Measurements from ENCODE around the gene NRP1. TPM values are rescaled to one million over a fixed set of nuclear protein-coding genes. Genes with fewer than 3 reads are reported as not detected.

NRP1 gene
- total and polyA plus RNA-seq, 2 donors (not counting 3 experiments of a cell fraction or from before 2014, with no cell fraction given): 122 to 306 TPM

DNA sequence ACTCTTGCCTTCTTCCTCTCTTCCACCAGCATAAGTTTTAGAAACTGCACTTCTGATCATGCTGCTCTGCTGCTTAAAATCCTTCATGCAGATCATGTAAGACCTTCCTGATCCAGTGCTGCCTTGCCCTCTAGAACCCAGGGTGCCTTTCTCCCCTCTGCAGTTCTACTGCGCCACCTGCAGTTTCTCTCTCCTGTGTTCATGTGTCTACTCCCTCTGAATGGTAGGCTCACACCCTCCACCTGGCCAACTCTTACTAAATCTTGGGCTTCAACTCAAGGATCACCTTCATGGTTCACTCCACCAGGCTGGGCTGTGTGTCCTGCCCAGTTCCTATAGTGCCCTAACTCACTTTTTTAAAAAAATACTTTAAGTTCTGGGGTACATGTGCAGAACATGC is 201.8 kb downstream of the NRP1 start:
- CTCF ChIA-PET: interaction anchor here (2.6 kb wide), 1 partner anchor 16 kb away, joined by 11 read pairs; no protein-coding TSS in a partner anchor

More for the DNA sequence above, 201.8 kb downstream of the NRP1 start:
- Histone ChIP-seq H4K20me1 (replicated peaks; ENCODE audit: control insufficient read depth, extremely low read depth, insufficient read depth, low read length) (no peaks in the 10 kb centered on the region), H3K4me3 (replicated peaks in 1 of 3; ENCODE audit: insufficient read depth in 1 of 3, low read depth in 1 of 3, low read length in 3 of 3) (no peak overlapping the region), H3K79me2 (ENCODE audit: control insufficient read depth, insufficient read depth, low read length) (no peaks in the 10 kb centered on the region), H3K9me3 (replicated peaks; ENCODE audit: control insufficient read depth, insufficient read depth, low read length) (no peaks in the 10 kb centered on the region), H3K9me1 (replicated peaks; ENCODE audit: control insufficient read depth, extremely low read depth, insufficient read depth, low read length) (no peaks in the 10 kb centered on the region), H3K4me2 (ENCODE audit: insufficient read depth, low read length) (no peak overlapping the region), H3K9ac (replicated peaks; ENCODE audit: extremely low read depth, insufficient read depth, low read length) (no peak overlapping the region), H3K4me1 (ENCODE audit: control insufficient read depth, extremely low read depth, insufficient read depth, low read length) (peaks cover 5% of the 10 kb centered on the region), H3K36me3 (ENCODE audit: control insufficient read depth in 2 of 2, extremely low read depth in 1 of 2, insufficient read depth in 2 of 2, low read length in 2 of 2) (no peaks in the 10 kb centered on the region), H2AFZ (ENCODE audit: low read depth, low read length) (no peak overlapping the region), H3K27ac (ENCODE audit: insufficient read depth, low read depth, low read length) (no peak overlapping the region), H3K27me3 (ENCODE audit: control insufficient read depth in 2 of 2, insufficient read depth in 2 of 2, low read length in 2 of 2) (no peaks in the 10 kb centered on the region)
- no TSS peak for BruUV-seq (replicated peaks)
- intact Hi-C loops (cut with micrococcal nuclease) (no loop called here), dilution Hi-C loops (cut with MboI; ENCODE audit: extremely low pct_ligation_motif_present, low sequenced_read_pairs) (no loop called here)
- FAIRE-seq (no peak), DNase-seq (ENCODE audit: low read depth, low spot score) (no peak)
- POLR2A ChIA-PET: no interaction called here
- TF ChIP-seq, protein P1, sequence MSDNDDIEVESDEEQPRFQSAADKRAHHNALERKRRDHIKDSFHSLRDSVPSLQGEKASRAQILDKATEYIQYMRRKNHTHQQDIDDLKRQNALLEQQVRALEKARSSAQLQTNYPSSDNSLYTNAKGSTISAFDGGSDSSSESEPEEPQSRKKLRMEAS (IDR thresholded peaks at IDR 0.05; ENCODE audit: insufficient read depth, insufficient read length): no peak
- TF ChIP-seq GATA2 (IDR thresholded peaks at IDR 0.05; ENCODE audit: insufficient read depth, insufficient read length, low read depth, low read length) (no peak), EZH2 (IDR thresholded peaks at IDR 0.05; ENCODE audit: borderline replicate concordance, low read depth, low read length, severe bottlenecking) (no peak), MYC (IDR thresholded peaks at IDR 0.05; ENCODE audit: low read depth, low read length) (no peak), POLR2A (IDR thresholded peaks at IDR 0.05; ENCODE audit: low read depth, low read length) (no peak), POLR2AphosphoS5 (IDR thresholded peaks at IDR 0.05; ENCODE audit: insufficient read depth, low read depth, low read length) (no peak)
- TF ChIP-seq, protein P2, sequence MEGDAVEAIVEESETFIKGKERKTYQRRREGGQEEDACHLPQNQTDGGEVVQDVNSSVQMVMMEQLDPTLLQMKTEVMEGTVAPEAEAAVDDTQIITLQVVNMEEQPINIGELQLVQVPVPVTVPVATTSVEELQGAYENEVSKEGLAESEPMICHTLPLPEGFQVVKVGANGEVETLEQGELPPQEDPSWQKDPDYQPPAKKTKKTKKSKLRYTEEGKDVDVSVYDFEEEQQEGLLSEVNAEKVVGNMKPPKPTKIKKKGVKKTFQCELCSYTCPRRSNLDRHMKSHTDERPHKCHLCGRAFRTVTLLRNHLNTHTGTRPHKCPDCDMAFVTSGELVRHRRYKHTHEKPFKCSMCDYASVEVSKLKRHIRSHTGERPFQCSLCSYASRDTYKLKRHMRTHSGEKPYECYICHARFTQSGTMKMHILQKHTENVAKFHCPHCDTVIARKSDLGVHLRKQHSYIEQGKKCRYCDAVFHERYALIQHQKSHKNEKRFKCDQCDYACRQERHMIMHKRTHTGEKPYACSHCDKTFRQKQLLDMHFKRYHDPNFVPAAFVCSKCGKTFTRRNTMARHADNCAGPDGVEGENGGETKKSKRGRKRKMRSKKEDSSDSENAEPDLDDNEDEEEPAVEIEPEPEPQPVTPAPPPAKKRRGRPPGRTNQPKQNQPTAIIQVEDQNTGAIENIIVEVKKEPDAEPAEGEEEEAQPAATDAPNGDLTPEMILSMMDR (IDR thresholded peaks at IDR 0.05; ENCODE audit: extremely low read depth in 1 of 2, insufficient read depth in 1 of 2, low read depth in 1 of 2, low read length in 2 of 2): no peak

Measured in endothelial cell of umbilical vein (primary cell).